ENCODE results near the gene NUDT21. TPM values are rescaled to one million over a fixed set of nuclear protein-coding genes. Genes with fewer than 3 reads are reported as not detected.

NUDT21 gene
- total RNA-seq, 1 donor from 2014 or later = 135 TPM

DNA sequence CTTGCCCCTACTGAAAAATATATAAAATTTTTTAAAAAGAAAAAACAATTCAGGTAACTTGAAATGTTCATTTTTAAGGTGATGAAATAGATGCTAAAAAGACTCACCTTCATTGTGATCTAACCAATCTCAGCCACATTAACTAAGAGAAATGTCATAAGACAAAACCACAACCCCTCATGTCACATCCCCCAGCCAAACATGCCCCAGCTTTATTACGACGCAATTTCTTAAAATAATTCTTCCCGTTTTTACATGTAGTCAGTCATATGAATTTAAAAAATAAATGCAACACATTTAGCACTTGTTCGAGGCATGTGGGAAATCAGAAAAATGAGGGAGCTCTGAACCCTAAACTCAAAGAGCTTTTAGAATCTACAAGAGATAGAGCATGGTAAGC, 35.3 kb downstream of the NUDT21 start:
- no peaks in the 10 kb centered on the region for H3K36me3 Mint-ChIP-seq (ENCODE audit: unreplicated experiment)
- peaks cover 5% of the 10 kb centered on the region for H3K4me1 Mint-ChIP-seq (ENCODE audit: low read depth, unreplicated experiment)
- no peak overlapping the region for H3K27ac Mint-ChIP-seq (ENCODE audit: unreplicated experiment)
- TF ChIP-seq, protein P1, sequence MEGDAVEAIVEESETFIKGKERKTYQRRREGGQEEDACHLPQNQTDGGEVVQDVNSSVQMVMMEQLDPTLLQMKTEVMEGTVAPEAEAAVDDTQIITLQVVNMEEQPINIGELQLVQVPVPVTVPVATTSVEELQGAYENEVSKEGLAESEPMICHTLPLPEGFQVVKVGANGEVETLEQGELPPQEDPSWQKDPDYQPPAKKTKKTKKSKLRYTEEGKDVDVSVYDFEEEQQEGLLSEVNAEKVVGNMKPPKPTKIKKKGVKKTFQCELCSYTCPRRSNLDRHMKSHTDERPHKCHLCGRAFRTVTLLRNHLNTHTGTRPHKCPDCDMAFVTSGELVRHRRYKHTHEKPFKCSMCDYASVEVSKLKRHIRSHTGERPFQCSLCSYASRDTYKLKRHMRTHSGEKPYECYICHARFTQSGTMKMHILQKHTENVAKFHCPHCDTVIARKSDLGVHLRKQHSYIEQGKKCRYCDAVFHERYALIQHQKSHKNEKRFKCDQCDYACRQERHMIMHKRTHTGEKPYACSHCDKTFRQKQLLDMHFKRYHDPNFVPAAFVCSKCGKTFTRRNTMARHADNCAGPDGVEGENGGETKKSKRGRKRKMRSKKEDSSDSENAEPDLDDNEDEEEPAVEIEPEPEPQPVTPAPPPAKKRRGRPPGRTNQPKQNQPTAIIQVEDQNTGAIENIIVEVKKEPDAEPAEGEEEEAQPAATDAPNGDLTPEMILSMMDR (IDR thresholded peaks at IDR 0.05; ENCODE audit: partially characterized antibody, unreplicated experiment) = no peak
- peaks cover 2% of the 10 kb centered on the region for H3K27me3 Mint-ChIP-seq (ENCODE audit: unreplicated experiment)
- H3K9me3 Mint-ChIP-seq (ENCODE audit: unreplicated experiment) = no peaks in the 10 kb centered on the region
- no peak overlapping the region for H3K4me3 Mint-ChIP-seq (ENCODE audit: unreplicated experiment)
- no peak for DNase-seq

- no peak for DNase-seq
- Mint-ChIP-seq H3K4me3 (ENCODE audit: unreplicated experiment) (no peak overlapping the region), H3K9me3 (ENCODE audit: unreplicated experiment) (no peaks in the 10 kb centered on the region), H3K27ac (ENCODE audit: unreplicated experiment) (no peak overlapping the region), H3K36me3 (ENCODE audit: unreplicated experiment) (no peaks in the 10 kb centered on the region), H3K4me1 (ENCODE audit: low read depth, unreplicated experiment) (peaks cover 3% of the 10 kb centered on the region), H3K27me3 (ENCODE audit: unreplicated experiment) (peaks cover 2% of the 10 kb centered on the region)
- TF ChIP-seq, protein P1 (IDR thresholded peaks at IDR 0.05; ENCODE audit: partially characterized antibody, unreplicated experiment) = no peak
These were observed 36.8 kb downstream of the NUDT21 start for GRCh38 chr16:56414366-56414765.

GRCh38 chr16:56413381-56413780, 37.8 kb downstream of the NUDT21 start:
- H3K27ac Mint-ChIP-seq (ENCODE audit: unreplicated experiment) = no peak overlapping the region
- TF ChIP-seq, protein P1 (IDR thresholded peaks at IDR 0.05; ENCODE audit: partially characterized antibody, unreplicated experiment) = no peak
- DNase-seq = no peak
- H3K36me3 Mint-ChIP-seq (ENCODE audit: unreplicated experiment) = no peaks in the 10 kb centered on the region
- no peak overlapping the region for H3K4me3 Mint-ChIP-seq (ENCODE audit: unreplicated experiment)
- H3K27me3 Mint-ChIP-seq (ENCODE audit: unreplicated experiment) = peaks cover 2% of the 10 kb centered on the region
- peaks cover 3% of the 10 kb centered on the region for H3K4me1 Mint-ChIP-seq (ENCODE audit: low read depth, unreplicated experiment)
- H3K9me3 Mint-ChIP-seq (ENCODE audit: unreplicated experiment) = no peaks in the 10 kb centered on the region

DNA sequence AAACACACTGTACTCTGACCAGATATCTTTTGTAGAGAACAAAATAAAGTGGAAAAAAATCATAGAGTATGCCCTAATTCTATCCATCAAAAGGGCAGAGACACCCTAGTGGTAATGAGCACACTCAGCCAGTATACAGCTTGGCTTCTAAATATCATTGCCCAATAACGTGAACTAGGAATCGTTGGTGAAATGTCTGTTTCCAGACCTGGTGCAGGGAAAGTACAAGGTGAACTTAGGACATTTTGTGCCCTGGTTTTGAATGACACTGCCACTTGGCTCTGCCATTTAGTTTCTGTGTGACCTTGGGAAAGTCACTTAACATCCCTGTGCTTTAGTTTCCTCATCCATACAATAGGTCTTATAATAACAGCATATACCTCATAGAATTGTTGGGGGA, 39.5 kb downstream of the NUDT21 start:
- no peak overlapping the region for H3K4me3 Mint-ChIP-seq (ENCODE audit: unreplicated experiment)

DNA sequence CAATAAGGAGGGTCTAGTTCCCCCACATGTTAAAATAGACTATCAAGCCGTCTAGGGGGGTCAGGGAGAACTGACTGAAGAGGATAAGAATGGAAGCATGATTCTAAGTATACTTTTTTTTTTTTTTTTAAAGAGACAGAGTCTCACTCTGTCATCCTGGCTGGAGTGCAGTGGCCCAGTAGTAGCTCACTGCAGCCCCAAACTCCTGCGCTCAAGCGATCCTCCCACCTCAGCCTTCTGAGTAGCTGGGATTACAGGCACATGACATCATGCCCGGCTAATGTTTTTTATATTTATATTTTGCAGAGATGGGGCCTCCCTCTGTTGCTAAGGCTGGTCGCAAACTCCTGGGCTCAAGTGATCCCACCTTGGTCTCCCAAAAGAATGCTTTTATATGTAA, 40.0 kb downstream of the NUDT21 start:
- TF ChIP-seq, protein P1 (IDR thresholded peaks at IDR 0.05; ENCODE audit: partially characterized antibody, unreplicated experiment) = no peak
- Mint-ChIP-seq H3K27ac (ENCODE audit: unreplicated experiment) (no peak overlapping the region), H3K36me3 (ENCODE audit: unreplicated experiment) (no peaks in the 10 kb centered on the region), H3K4me3 (ENCODE audit: unreplicated experiment) (no peak overlapping the region), H3K27me3 (ENCODE audit: unreplicated experiment) (peaks cover 2% of the 10 kb centered on the region), H3K4me1 (ENCODE audit: low read depth, unreplicated experiment) (peaks cover 3% of the 10 kb centered on the region), H3K9me3 (ENCODE audit: unreplicated experiment) (no peaks in the 10 kb centered on the region)
- DNase-seq = no peak

More for the DNA sequence above, 39.5 kb downstream of the NUDT21 start:
- Mint-ChIP-seq H3K36me3 (ENCODE audit: unreplicated experiment) (no peaks in the 10 kb centered on the region), H3K27me3 (ENCODE audit: unreplicated experiment) (peaks cover 2% of the 10 kb centered on the region), H3K9me3 (ENCODE audit: unreplicated experiment) (no peaks in the 10 kb centered on the region), H3K4me1 (ENCODE audit: low read depth, unreplicated experiment) (peaks cover 3% of the 10 kb centered on the region), H3K27ac (ENCODE audit: unreplicated experiment) (no peak overlapping the region)
- DNase-seq = no peak
- TF ChIP-seq, protein P1 (IDR thresholded peaks at IDR 0.05; ENCODE audit: partially characterized antibody, unreplicated experiment) = no peak
